TTC549 (cell line): ENCODE measurements around the gene SDC1.

Source experiments
- FAIRE-seq: peaks from 2 replicates; lab custom pipeline; 2012; peaks lifted over from hg19 to GRCh38; lab: Jason Lieb, UNC

Gene SDC1

GRCh38 chr2:20227894-20228505 lies 3.1 kb upstream of the SDC1 start:
- FAIRE-seq: no peak

DNA sequence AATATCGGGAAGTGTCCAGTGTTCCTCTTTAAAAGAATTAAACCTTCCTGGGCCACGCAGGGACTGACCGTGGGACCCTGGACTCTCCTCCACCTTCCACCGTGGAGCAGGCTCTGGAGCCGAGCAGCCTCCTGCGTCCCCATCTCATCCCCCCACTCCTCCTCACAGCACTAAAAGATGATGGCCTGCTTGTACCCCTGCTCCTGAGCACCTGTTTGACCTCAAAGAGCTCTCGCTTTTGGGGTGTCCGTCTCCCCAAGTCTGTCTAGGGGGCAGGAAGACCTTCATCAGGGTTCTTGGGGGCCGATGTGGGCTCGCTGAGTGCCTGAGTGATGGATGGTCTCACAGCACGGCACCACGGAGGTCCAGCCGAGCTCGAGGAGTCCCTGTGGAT lies 1.2 kb upstream of the SDC1 start:
- FAIRE-seq: no peak

GRCh38 chr2:20225294-20226151 lies 593 bp upstream of the SDC1 start:
- FAIRE-seq: no peak

GRCh38 chr2:20224164-20224715 lies 690 bp downstream of the SDC1 start:
- no peak for FAIRE-seq

- FAIRE-seq: no peak
Measured at GRCh38 chr2:20223407-20224163, 1.3 kb downstream of the SDC1 start.

GRCh38 chr2:20222769-20223406 lies 2.0 kb downstream of the SDC1 start:
- FAIRE-seq: no peak

- no peak for FAIRE-seq
Measured at GRCh38 chr2:20222014-20222768, 2.7 kb downstream of the SDC1 start.

GRCh38 chr2:20221555-20221973 lies 3.4 kb downstream of the SDC1 start:
- FAIRE-seq: no peak

- FAIRE-seq: no peak
Measured at GRCh38 chr2:20220806-20221554, 4.0 kb downstream of the SDC1 start.

GRCh38 chr2:20219763-20220380 lies 5.1 kb downstream of the SDC1 start:
- no peak for FAIRE-seq

DNA sequence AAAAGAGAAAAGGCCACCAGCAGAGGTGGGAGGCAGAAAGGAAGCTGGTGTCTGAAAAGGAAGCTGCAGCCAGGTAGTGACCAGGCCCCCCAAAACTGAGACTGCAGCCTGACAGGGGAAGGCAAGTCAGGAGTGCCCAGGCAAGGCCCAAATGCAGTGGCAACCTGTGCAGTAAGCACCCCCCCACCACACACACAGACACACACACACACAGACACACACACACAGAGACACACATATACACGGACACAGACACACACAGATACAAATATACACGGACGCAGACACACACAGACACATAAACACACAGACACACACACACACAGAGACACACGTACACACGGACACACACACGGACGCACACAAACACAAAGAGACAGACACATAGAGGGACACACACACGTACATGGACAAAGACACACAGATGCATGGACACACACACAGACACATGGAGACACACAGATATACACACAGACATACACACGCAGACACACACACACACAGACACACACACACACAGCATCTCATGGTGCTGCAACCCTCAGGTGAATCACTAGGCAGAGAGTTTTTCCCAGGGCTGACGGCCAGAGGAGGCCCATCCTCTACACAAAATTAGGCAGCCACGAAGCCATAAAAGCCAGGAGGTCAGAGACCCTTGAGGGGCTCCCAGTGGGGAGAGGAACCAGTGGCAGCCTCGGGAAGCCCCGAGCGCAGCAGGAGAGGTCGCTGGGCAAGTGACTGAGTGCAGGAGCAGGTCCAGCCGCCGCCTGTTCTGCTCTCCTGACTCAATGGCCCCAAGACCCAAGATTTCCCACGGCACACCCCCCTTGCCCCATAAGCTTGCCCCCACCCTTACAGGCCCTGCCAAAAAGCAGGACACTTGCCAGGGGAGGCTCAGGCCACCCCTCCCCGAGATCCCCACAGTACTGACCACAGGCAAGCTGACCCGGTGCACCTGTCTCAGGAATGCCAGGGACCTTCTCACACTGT lies 6.3 kb downstream of the SDC1 start:
- no peak for FAIRE-seq

- FAIRE-seq: no peak
Measured at GRCh38 chr2:20217041-20217970, 7.6 kb downstream of the SDC1 start.

- FAIRE-seq: no peak
Measured at GRCh38 chr2:20216130-20217025, 8.6 kb downstream of the SDC1 start.

DNA sequence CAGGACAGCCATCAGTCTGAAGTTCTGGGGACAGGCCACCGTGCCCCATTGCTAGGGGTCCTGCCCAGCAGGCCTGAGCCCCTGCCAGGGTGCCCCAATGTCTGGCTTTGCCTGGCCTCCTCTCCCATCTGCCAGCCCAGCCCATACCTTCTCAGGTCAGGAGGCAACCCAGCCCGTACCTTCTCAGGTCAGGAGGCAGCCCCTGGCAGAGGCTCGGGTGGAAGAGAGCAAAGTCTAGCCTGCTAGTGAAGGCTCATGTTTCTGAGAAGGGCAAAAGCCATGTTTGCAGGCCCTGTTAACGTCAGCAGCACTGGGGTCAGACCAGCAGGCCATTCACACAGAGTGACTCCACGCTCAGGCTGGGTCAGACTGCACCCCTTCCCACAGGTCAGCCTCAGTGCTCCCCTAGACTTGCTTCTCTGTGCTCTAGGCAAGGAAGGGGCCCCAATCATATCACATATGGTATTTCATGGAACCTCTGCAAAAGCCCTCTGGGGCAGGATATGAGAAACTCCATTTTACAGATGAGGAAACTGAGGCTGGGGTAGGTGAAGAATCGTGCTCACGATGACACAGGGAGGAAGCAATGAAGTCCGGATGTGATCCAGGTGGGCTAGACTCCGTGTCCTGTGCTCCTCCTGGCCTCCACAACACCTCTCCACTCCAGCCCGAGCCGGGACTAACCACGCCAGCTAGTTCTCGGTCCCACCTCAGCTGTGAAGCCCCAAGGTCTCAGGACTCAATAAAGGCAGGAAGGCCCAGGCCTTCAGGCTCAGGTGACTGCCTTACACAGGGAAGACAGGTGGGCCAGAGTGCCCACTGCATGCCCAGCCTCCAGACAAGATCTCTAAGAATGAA lies 9.5 kb downstream of the SDC1 start:
- no peak for FAIRE-seq

DNA sequence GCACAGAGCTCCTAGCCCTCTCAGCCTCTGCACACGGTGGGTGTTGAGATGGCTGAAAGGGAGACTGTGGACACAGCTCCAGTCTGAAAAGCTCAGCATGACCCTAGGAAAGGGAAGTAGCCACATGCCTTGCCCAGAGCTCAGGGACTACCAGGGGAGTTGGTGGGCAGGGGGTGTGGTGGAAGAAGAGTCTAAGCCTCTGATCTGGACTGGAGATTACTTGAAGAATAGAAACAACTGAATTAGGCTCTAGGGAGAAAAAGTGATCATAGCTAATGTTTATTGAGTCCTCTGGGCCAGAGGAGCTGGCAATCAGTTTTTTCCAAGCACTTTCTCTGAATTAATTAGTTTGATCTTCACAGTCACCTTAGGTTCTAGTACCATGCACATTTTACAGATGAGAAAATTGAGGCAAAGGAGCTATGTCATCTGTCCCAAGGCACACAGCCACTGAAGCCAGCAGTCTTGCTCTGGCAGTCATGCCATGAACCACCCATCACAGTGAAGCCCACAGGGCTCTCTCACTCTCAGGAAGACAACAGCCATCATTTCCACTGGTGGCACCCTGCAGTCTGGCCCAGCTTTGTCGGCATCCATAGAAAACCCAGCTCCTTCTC lies 10.3 kb downstream of the SDC1 start:
- FAIRE-seq: no peak
